Measurements from ENCODE around the gene OR51A4. TPM values are rescaled to one million over a fixed set of nuclear protein-coding genes. Genes with fewer than 3 reads are reported as not detected.

The OR51A4 gene
- total and polyA plus RNA-seq, 4 donors: not detected

DNA sequence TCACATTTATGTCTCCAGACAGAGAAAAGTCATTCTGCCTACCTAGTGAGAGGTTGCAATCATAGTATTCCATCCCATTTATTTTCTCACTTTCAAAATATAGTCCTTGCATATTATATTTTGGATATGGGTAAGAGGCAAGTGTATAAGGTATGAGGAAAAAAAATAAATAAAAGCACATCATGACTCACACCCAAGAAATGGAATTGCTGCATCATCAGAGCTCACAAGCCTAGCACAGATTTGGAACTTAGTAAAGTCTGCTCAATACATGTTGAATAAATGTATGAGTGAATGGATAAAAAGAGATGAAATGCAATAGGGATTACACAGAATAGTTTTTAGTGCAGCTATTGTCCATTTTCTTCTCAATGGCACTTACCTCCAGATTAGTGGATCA, 20.8 kb downstream of the OR51A4 start:
- TF ChIP-seq NR2F2 (IDR thresholded peaks at IDR 0.05) (no peak), RXRA (IDR thresholded peaks at IDR 0.05) (no peak), HNF4G (IDR thresholded peaks at IDR 0.05) (no peak), RAD21 (IDR thresholded peaks at IDR 0.05) (no peak), FOXA1 (IDR thresholded peaks at IDR 0.05) (no peak)
- Histone ChIP-seq H3K4me1 (ENCODE audit: control insufficient read depth in 4 of 4, insufficient read depth in 4 of 4, low read length in 3 of 4) (no peaks in the 10 kb centered on the region), H3K27me3 (ENCODE audit: control insufficient read depth in 4 of 4, insufficient read depth in 4 of 4, low read length in 3 of 4) (peaks cover 0 to 2% (median 0%) of the 10 kb centered on the region in 4 donors), H3K4me3 (ENCODE audit: low read depth in 1 of 3, low read length in 3 of 3) (no peak overlapping the region), H3K9ac (ENCODE audit: low read depth in 1 of 2, low read length in 2 of 2) (no peak overlapping the region), H3K9me3 (ENCODE audit: control insufficient read depth in 4 of 4, low read length in 3 of 4) (peaks cover 0 to 3% (median 0%) of the 10 kb centered on the region in 4 donors), H3K36me3 (ENCODE audit: control insufficient read depth in 4 of 4, insufficient read depth in 3 of 4, low read depth in 1 of 4, low read length in 3 of 4) (no peaks in the 10 kb centered on the region), H3K27ac (ENCODE audit: low read depth in 1 of 2, low read length in 2 of 2) (no peak overlapping the region)
- DNase-seq (ENCODE audit: low spot score): no peak

DNA sequence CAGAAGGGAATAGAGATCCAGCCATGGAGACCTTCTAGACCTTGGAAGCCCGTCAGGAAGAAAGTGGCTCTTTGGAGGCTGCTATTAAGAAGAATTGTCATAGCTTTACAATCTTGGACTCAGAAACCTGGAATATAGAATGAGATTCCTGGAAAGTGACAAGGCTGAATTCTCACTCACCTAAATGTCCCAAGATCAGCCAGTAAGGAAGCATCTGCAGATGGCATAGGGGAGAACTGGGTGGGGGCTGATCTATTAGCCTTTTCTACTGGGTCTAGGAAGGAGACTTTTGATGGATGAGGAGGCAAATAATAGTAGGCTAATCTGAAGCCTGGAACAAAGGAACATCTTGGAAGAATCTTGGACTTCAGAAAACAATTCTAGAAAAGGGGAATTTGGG, 23.2 kb downstream of the OR51A4 start, which contains the start of gene OR51G1:
TSS of gene OR51G1 (minus strand) at position 101 of the 400 bp plus-strand sequence. CDS start at position 101, 0 bp downstream.
- Histone ChIP-seq H3K27me3 (ENCODE audit: control insufficient read depth in 4 of 4, insufficient read depth in 4 of 4, low read length in 3 of 4) (no peaks in the 10 kb centered on the region), H3K9me3 (ENCODE audit: control insufficient read depth in 4 of 4, low read length in 3 of 4) (peaks cover 0 to 3% (median 0%) of the 10 kb centered on the region in 4 donors), H3K4me3 (ENCODE audit: low read depth in 1 of 3, low read length in 3 of 3) (no peak within 1 kb of the TSS), H3K4me1 (ENCODE audit: control insufficient read depth in 4 of 4, insufficient read depth in 4 of 4, low read length in 3 of 4) (no peaks in the 10 kb centered on the region), H3K9ac (ENCODE audit: low read depth in 1 of 2, low read length in 2 of 2) (no peak within 1 kb of the TSS), H3K36me3 (ENCODE audit: control insufficient read depth in 4 of 4, insufficient read depth in 3 of 4, low read depth in 1 of 4, low read length in 3 of 4) (no peaks in the 10 kb centered on the region), H3K27ac (ENCODE audit: low read depth in 1 of 2, low read length in 2 of 2) (no peak within 1 kb of the TSS)
- no peak for DNase-seq (ENCODE audit: low spot score)
- WGBS: 75% methylated on average over 1 of the region's 1 CpG
- TF ChIP-seq, protein P1, sequence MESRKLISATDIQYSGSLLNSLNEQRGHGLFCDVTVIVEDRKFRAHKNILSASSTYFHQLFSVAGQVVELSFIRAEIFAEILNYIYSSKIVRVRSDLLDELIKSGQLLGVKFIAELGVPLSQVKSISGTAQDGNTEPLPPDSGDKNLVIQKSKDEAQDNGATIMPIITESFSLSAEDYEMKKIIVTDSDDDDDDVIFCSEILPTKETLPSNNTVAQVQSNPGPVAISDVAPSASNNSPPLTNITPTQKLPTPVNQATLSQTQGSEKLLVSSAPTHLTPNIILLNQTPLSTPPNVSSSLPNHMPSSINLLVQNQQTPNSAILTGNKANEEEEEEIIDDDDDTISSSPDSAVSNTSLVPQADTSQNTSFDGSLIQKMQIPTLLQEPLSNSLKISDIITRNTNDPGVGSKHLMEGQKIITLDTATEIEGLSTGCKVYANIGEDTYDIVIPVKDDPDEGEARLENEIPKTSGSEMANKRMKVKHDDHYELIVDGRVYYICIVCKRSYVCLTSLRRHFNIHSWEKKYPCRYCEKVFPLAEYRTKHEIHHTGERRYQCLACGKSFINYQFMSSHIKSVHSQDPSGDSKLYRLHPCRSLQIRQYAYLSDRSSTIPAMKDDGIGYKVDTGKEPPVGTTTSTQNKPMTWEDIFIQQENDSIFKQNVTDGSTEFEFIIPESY (IDR thresholded peaks at IDR 0.05): no peak
- TF ChIP-seq RXRA (IDR thresholded peaks at IDR 0.05) (no peak), GABPA (IDR thresholded peaks at IDR 0.05 in 1 of 2, conservative IDR thresholded peaks at IDR 0.05 in 1 of 2) (no peak), JUND (IDR thresholded peaks at IDR 0.05) (no peak), FOXA2 (IDR thresholded peaks at IDR 0.05) (no peak), CTCF (IDR thresholded peaks at IDR 0.05; ENCODE audit: low read depth, low read length, missing input control) (no peak), YY1 (IDR thresholded peaks at IDR 0.05) (no peak), MAX (IDR thresholded peaks at IDR 0.05) (no peak), FOXA1 (IDR thresholded peaks at IDR 0.05) (no peak), RAD21 (IDR thresholded peaks at IDR 0.05) (no peak), HNF4G (IDR thresholded peaks at IDR 0.05) (no peak), SP1 (IDR thresholded peaks at IDR 0.05) (no peak), HNF4A (conservative IDR thresholded peaks at IDR 0.05) (no peak), TAF1 (conservative IDR thresholded peaks at IDR 0.05) (no peak), EGR1 (IDR thresholded peaks at IDR 0.05; ENCODE audit: low read depth in 2 of 2) (no peak), NR2F2 (IDR thresholded peaks at IDR 0.05) (no peak)
- TF ChIP-seq, protein P2, sequence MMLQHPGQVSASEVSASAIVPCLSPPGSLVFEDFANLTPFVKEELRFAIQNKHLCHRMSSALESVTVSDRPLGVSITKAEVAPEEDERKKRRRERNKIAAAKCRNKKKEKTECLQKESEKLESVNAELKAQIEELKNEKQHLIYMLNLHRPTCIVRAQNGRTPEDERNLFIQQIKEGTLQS (IDR thresholded peaks at IDR 0.05): no peak
- TF ChIP-seq, protein P3, sequence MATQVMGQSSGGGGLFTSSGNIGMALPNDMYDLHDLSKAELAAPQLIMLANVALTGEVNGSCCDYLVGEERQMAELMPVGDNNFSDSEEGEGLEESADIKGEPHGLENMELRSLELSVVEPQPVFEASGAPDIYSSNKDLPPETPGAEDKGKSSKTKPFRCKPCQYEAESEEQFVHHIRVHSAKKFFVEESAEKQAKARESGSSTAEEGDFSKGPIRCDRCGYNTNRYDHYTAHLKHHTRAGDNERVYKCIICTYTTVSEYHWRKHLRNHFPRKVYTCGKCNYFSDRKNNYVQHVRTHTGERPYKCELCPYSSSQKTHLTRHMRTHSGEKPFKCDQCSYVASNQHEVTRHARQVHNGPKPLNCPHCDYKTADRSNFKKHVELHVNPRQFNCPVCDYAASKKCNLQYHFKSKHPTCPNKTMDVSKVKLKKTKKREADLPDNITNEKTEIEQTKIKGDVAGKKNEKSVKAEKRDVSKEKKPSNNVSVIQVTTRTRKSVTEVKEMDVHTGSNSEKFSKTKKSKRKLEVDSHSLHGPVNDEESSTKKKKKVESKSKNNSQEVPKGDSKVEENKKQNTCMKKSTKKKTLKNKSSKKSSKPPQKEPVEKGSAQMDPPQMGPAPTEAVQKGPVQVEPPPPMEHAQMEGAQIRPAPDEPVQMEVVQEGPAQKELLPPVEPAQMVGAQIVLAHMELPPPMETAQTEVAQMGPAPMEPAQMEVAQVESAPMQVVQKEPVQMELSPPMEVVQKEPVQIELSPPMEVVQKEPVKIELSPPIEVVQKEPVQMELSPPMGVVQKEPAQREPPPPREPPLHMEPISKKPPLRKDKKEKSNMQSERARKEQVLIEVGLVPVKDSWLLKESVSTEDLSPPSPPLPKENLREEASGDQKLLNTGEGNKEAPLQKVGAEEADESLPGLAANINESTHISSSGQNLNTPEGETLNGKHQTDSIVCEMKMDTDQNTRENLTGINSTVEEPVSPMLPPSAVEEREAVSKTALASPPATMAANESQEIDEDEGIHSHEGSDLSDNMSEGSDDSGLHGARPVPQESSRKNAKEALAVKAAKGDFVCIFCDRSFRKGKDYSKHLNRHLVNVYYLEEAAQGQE (IDR thresholded peaks at IDR 0.05): no peak

All from liver (tissue), 9 donors.